Activated CD4-positive, alpha-beta T cell treated with anti-CD3 and anti-CD28 coated beads, Interleukin-2, amount 10 ng/mL, durations not matched to agents 7 days and 5 days (primary cell): ENCODE results near the gene LAD1. TPM values are rescaled to one million over a fixed set of nuclear protein-coding genes. Genes with fewer than 3 reads are reported as not detected.

Source experiments
- CTCF ChIA-PET: fragments of 350-600 bp; sonication (Branson Sonifier 250); formaldehyde crosslinking; loops from one replicate; lab custom pipeline; 2021; ENCODE audit warnings: antibody characterized with exemption; lab: Charles Lee
- POLR2A ChIA-PET: fragments of 350-600 bp; sonication (Branson Sonifier 250); formaldehyde crosslinking; loops from one replicate; lab custom pipeline; 2021; ENCODE audit warnings: antibody characterized with exemption; lab: Charles Lee
- DNase-seq: peaks from one replicate; pipeline ENCODE4 v3.0.0-alpha.2; 2020
- H3K27ac Mint-ChIP-seq: one replicate; pipeline ENCODE4 v1.8.0; 2021; ENCODE audit warnings: mild to moderate bottlenecking, moderate library complexity, mixed read lengths
- H3K27me3 Mint-ChIP-seq: one replicate; pipeline ENCODE4 v1.8.0; 2021; ENCODE audit warnings: mixed read lengths
- H3K36me3 Mint-ChIP-seq: one replicate; pipeline ENCODE4 v1.8.0; 2021; ENCODE audit warnings: low read depth, mixed read lengths
- H3K4me1 Mint-ChIP-seq: one replicate; pipeline ENCODE4 v1.8.0; 2021; ENCODE audit warnings: mixed read lengths
- H3K4me3 Mint-ChIP-seq: one replicate; pipeline ENCODE4 v1.8.0; 2021; ENCODE audit warnings: mild to moderate bottlenecking, moderate library complexity, mixed read lengths
- H3K9me3 Mint-ChIP-seq: one replicate; pipeline ENCODE4 v1.8.0; 2021; ENCODE audit warnings: mixed read lengths
- total RNA-seq, 2 experiments: library from RNA; stranded (reverse); gene quantifications; one replicate each; pipeline ENCODE4 v1.2.3, GENCODE V29; 2021

Gene LAD1
- total RNA-seq, 2 experiments from 2014 or later: not detected

- no peak overlapping the region for H3K4me3 Mint-ChIP-seq
- DNase-seq: no peak
- POLR2A ChIA-PET: no interaction called here
- no peak overlapping the region for H3K27ac Mint-ChIP-seq
- no peaks in the 10 kb centered on the region for H3K36me3 Mint-ChIP-seq
- H3K27me3 Mint-ChIP-seq: peaks cover 47% of the 10 kb centered on the region
- no peaks in the 10 kb centered on the region for H3K9me3 Mint-ChIP-seq
- H3K4me1 Mint-ChIP-seq: no peaks in the 10 kb centered on the region
- CTCF ChIA-PET: no interaction called here
These were observed 1.4 kb downstream of the LAD1 start for GRCh38 chr1:201397675-201398074.

GRCh38 chr1:201396861-201397464, 2.2 kb downstream of the LAD1 start:
- Mint-ChIP-seq H3K27me3 (peaks cover 48% of the 10 kb centered on the region), H3K27ac (no peak overlapping the region), H3K36me3 (no peaks in the 10 kb centered on the region), H3K4me3 (no peak overlapping the region), H3K4me1 (no peaks in the 10 kb centered on the region), H3K9me3 (no peaks in the 10 kb centered on the region)
- DNase-seq: no peak
- POLR2A ChIA-PET: no interaction called here
- CTCF ChIA-PET: no interaction called here

- H3K9me3 Mint-ChIP-seq: no peaks in the 10 kb centered on the region
- peaks cover 47% of the 10 kb centered on the region for H3K27me3 Mint-ChIP-seq
- POLR2A ChIA-PET: no interaction called here
- H3K36me3 Mint-ChIP-seq: no peaks in the 10 kb centered on the region
- no peaks in the 10 kb centered on the region for H3K4me1 Mint-ChIP-seq
- no peak for DNase-seq
- H3K27ac Mint-ChIP-seq: no peak overlapping the region
- H3K4me3 Mint-ChIP-seq: no peak overlapping the region
- CTCF ChIA-PET: no interaction called here
These were observed 3.2 kb downstream of the LAD1 start for GRCh38 chr1:201395936-201396335.

- DNase-seq: no peak
- POLR2A ChIA-PET: no interaction called here
- CTCF ChIA-PET: interaction anchor here (0.9 to 1.3 kb wide), 2 partner anchors 16 to 23 kb away, joined by 3 read pairs; no protein-coding TSS in a partner anchor
- Mint-ChIP-seq H3K4me3 (no peak overlapping the region), H3K27ac (no peak overlapping the region), H3K27me3 (peaks cover 34% of the 10 kb centered on the region), H3K4me1 (no peaks in the 10 kb centered on the region), H3K36me3 (no peaks in the 10 kb centered on the region), H3K9me3 (no peaks in the 10 kb centered on the region)
These were observed 4.5 kb downstream of the LAD1 start for GRCh38 chr1:201394591-201394990.

- Mint-ChIP-seq H3K27ac (no peak overlapping the region), H3K4me3 (no peak overlapping the region), H3K9me3 (no peaks in the 10 kb centered on the region), H3K4me1 (no peaks in the 10 kb centered on the region), H3K27me3 (peaks cover 25% of the 10 kb centered on the region), H3K36me3 (no peaks in the 10 kb centered on the region)
- ChIA-PET CTCF (interaction anchor here (0.8 kb wide), 1 partner anchor 9 kb away, joined by 3 read pairs; no protein-coding TSS in a partner anchor), POLR2A (no interaction called here)
- no peak for DNase-seq
These were observed 6.0 kb downstream of the LAD1 start for GRCh38 chr1:201393076-201393475.

GRCh38 chr1:201391651-201392511, 7.2 kb downstream of the LAD1 start:
- Mint-ChIP-seq H3K27ac (no peak overlapping the region), H3K4me1 (no peaks in the 10 kb centered on the region), H3K27me3 (peaks cover 17% of the 10 kb centered on the region), H3K36me3 (no peaks in the 10 kb centered on the region), H3K4me3 (no peak overlapping the region), H3K9me3 (no peaks in the 10 kb centered on the region)
- CTCF ChIA-PET: interaction anchor here (0.8 kb wide), 1 partner anchor 8 kb away, joined by 3 read pairs; no protein-coding TSS in a partner anchor
- POLR2A ChIA-PET: no interaction called here
- DNase-seq: no peak

- POLR2A ChIA-PET: no interaction called here
These were observed 7.9 kb downstream of the LAD1 start for GRCh38 chr1:201391225-201391624.

GRCh38 chr1:201389051-201389450, 10.1 kb downstream of the LAD1 start:
- no peaks in the 10 kb centered on the region for H3K4me1 Mint-ChIP-seq
- H3K27ac Mint-ChIP-seq: no peak overlapping the region
- ChIA-PET POLR2A (interaction anchor here (0.6 kb wide), 1 partner anchor 16 kb away, joined by 3 read pairs; no protein-coding TSS in a partner anchor), CTCF (interaction anchor here (0.6 to 0.9 kb wide), 3 partner anchors 14 to 149 kb away, joined by 3 read pairs; no protein-coding TSS in a partner anchor)
- H3K36me3 Mint-ChIP-seq: no peaks in the 10 kb centered on the region
- DNase-seq: no peak
- no peaks in the 10 kb centered on the region for H3K9me3 Mint-ChIP-seq
- no peak overlapping the region for H3K4me3 Mint-ChIP-seq
- H3K27me3 Mint-ChIP-seq: peaks cover 7% of the 10 kb centered on the region

More at GRCh38 chr1:201391225-201391624, 7.9 kb downstream of the LAD1 start:
- CTCF ChIA-PET: no interaction called here
- no peak for DNase-seq
- H3K36me3 Mint-ChIP-seq: no peaks in the 10 kb centered on the region
- H3K4me1 Mint-ChIP-seq: no peaks in the 10 kb centered on the region
- H3K27me3 Mint-ChIP-seq: peaks cover 13% of the 10 kb centered on the region
- no peak overlapping the region for H3K27ac Mint-ChIP-seq
- no peak overlapping the region for H3K4me3 Mint-ChIP-seq
- H3K9me3 Mint-ChIP-seq: no peaks in the 10 kb centered on the region

GRCh38 chr1:201386208-201386607, 12.9 kb downstream of the LAD1 start:
- H3K27ac Mint-ChIP-seq: no peak overlapping the region
- no peaks in the 10 kb centered on the region for H3K27me3 Mint-ChIP-seq
- no peak overlapping the region for H3K4me3 Mint-ChIP-seq
- no peaks in the 10 kb centered on the region for H3K36me3 Mint-ChIP-seq
- H3K4me1 Mint-ChIP-seq: no peaks in the 10 kb centered on the region
- H3K9me3 Mint-ChIP-seq: no peaks in the 10 kb centered on the region
- CTCF ChIA-PET: interaction anchor here (0.6 kb wide), 1 partner anchor 717 kb away, joined by 4 read pairs; no protein-coding TSS in a partner anchor
- no peak for DNase-seq
- POLR2A ChIA-PET: no interaction called here

- H3K27me3 Mint-ChIP-seq: no peaks in the 10 kb centered on the region
- no peaks in the 10 kb centered on the region for H3K9me3 Mint-ChIP-seq
- no peaks in the 10 kb centered on the region for H3K36me3 Mint-ChIP-seq
- DNase-seq: peak; percentile 48
- H3K4me1 Mint-ChIP-seq: no peaks in the 10 kb centered on the region
- H3K4me3 Mint-ChIP-seq: no peak overlapping the region
- H3K27ac Mint-ChIP-seq: no peak overlapping the region
- POLR2A ChIA-PET: no interaction called here
- CTCF ChIA-PET: no interaction called here
These were observed 13.7 kb downstream of the LAD1 start for GRCh38 chr1:201385299-201385891.

GRCh38 chr1:201384406-201384782, 14.7 kb downstream of the LAD1 start:
- no peak overlapping the region for H3K27ac Mint-ChIP-seq
- DNase-seq: no peak
- no peak overlapping the region for H3K4me3 Mint-ChIP-seq
- ChIA-PET POLR2A (no interaction called here), CTCF (interaction anchor here (0.6 to 1.3 kb wide), 2 partner anchors 51 to 55 kb away, joined by 4 read pairs; no protein-coding TSS in a partner anchor)
- no peaks in the 10 kb centered on the region for H3K27me3 Mint-ChIP-seq
- no peaks in the 10 kb centered on the region for H3K4me1 Mint-ChIP-seq
- no peaks in the 10 kb centered on the region for H3K36me3 Mint-ChIP-seq
- no peaks in the 10 kb centered on the region for H3K9me3 Mint-ChIP-seq

GRCh38 chr1:201383647-201384405, 15.3 kb downstream of the LAD1 start:
- no peaks in the 10 kb centered on the region for H3K36me3 Mint-ChIP-seq
- CTCF ChIA-PET: interaction anchor here (0.6 to 1.3 kb wide), 5 partner anchors 9 to 271 kb away, joined by 3 to 4 read pairs (median 3); partner anchors contain the start of gene CACNA1S
- no peak overlapping the region for H3K4me3 Mint-ChIP-seq
- DNase-seq: no peak
- H3K9me3 Mint-ChIP-seq: no peaks in the 10 kb centered on the region
- POLR2A ChIA-PET: no interaction called here
- no peaks in the 10 kb centered on the region for H3K27me3 Mint-ChIP-seq
- H3K27ac Mint-ChIP-seq: no peak overlapping the region
- no peaks in the 10 kb centered on the region for H3K4me1 Mint-ChIP-seq
